NCI-H82 treated with DMSO at 0.1 percent for 48 hours (cell line): ENCODE data around the gene LBR.

ENCODE experiments used
- DNase-seq: peaks from one replicate; lab custom pipeline; 2025; ENCODE audit not compliant: unreplicated experiment; lab: John Stamatoyannopoulos, UW

Gene LBR

DNA sequence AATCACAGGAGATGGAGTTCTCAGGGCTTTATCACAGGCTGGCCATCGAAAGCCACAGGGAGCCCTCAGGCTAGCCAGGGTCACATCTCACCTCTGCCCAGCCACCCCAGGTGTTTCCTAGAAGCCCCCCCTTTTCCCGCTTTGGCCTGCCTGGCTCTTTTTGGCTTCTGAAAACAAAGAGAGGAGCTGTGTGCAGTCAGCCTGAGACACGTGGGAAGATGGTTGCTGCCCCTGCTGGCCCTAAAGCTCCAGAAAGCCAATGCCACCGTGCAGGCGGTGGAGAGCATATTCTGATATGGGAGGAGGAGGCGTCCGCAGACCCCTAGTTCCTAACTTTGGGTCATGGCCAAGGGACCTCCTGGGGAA is 18.7 kb upstream of the LBR start:
- no peak for DNase-seq

DNA sequence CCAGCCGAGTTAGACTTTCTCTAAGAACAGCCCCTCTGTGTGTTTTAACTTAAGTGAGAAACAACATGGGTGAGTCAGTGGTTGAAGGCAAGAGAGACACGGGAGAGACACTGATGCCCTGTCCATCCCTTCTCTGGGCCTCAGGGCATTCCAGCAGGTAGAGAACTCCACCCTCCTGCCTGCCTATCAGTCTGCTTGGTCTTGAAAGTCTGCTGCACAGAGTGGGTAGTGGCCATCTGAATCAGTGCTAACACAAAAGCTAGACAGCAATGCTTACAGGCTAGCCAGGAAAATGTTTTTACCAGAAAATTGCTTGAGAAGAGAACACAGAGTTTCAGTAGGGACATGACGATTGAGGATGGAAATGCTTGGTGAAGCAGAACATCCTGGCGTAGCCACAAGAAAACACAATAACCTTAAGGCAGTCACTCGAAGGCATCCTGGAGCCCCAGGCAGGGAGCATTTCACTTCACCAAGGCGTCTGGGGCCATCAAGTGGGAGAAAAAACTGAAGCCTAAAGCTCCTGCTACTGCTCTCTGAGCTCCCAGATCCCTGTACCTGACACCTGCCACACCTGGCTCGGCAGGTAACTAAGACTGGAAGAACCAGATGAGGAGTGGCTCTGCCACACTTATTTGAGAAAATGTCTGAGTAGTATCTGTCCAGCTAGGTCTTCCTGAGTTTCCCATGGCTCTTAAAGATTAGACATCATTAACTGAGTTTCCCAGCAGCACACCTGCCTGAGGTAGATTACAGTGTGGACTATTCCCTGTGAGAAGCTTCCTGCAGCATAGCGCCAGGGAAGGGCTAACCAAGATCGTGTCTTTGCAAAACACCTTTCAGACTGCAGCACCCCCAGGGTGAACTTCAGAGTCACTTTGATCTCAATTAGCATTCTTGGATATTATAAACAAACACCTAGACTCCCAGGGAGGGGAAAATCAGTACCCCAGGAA is 18.1 kb upstream of the LBR start:
- no peak for DNase-seq

DNA sequence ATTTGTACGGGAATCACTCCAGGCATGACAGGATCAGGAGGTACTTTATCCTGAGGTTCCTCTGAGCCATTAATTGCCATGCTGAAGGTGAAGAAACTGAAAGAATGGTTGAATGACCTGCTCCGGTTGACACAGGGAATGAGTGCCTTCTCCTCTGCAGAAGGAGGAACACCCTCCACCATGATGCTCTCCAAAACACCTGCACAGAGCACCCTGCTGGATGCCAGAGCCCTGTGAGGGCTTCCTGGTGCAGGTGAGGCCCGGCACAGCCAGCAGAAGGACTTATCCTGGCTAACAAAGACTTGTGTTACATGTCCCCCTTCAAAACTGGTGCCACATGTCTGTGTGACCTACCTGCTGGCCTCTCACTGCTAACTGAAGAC is 14.3 kb upstream of the LBR start:
- DNase-seq, result no peak

DNA sequence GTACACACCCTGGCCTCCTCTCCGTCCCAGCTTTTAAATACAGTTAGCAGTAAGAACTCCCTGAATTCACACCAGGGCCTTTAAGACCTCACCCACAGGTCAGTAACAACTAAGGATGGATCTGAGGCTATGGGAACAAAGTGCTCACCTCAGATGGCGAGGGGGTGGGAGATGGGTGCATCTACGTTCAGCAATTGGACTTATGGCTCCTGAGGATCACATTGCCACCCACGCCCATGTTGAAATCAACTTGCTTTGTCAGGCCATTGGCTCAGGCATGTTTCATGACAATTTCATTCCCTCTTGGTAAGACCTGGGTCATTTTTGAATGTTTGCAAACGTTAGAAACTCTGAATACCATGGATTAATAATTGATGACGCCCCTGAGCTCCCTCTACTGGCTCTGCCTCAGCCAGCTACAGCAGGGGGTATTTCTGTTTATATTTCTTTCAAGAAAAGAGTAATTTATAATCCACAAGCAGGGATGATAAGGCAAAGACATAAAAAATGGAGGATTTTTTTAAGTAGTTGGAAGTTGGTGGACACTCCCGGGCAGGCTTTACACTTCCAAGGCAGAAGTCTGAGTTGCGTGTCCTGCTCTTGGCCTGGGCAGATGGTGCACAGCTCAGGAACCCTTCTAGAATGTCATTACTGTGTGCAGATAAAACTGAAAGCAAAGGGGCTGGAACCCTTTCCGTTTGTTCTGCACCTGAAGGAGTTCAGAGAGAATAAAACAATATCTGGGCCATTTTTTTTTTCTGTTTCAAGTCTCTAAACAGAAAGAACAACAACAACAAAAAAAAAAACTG is 13.7 kb upstream of the LBR start:
- DNase-seq, result no peak

DNA sequence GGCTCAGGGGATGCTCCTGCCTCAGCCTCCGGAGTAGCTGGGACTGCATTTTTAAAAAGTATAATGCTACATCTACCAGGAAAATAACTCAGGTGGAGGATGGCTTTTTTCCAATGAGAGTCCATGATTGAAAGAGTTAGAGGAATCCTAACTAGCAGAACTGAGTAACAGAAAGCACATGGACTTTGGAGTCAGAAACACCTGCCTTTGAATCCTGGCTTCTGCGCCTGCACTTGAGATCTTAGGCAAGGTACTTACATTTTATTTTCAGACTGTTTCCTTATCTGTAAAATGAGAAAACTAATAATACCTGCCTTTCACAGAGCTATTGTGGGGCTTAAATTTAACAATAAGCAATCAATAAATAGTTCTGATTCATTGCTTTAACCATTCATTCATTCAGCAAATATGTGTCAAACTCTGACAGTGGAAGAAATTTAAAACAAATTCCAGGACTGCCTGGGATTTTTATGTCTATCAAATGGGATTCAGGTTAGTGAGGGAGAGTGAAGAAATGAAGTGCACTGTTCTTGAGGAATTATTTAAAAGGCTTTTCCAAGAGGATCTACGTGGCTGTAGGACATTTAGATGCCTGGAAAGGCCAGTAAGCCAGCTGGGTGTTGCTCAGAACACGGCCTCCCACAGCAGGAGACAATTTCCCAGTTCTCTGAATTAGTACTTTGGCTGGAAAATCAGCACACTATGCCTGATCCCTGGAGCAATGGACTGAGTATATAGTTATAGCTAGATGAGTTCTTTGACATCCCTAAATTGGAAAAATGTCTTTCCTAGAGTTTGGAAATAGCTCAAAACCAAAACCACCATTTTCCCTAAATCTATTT is 12.8 kb upstream of the LBR start:
- no peak for DNase-seq

DNA sequence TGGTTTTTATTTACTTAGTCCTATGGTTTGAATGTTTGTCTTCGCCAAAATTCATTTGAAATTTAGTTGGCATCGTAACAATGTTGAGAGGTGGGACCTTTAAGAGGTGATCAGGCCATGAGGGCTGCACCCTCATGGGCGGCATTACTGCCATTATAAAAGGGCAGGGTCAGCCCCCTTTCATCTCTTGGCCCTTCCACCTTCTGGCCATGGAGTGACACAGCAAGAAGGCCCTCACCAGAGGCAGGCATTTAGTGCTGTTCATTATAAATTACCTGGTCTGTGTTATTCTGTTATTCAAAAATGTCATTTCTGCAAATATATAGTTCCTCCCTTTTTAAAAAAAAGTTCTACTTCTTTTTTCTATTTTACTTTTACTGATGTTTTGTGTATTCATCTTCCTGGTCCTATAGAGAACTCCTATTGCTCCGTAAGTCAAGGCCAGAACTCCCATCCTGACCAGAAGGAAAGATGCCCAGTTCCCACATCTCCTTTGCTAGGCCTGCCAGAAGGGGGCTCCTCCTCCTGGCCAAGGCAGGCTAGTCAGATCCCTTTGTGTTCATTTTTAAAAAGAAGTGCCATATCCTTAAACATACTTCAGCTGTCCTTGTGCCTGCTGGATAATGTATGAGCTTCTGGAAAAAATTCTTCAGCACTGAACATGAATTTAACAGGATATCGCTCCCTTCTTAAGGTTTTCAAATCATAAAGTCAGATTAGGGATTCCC is 10.0 kb upstream of the LBR start:
- DNase-seq, result no peak

DNA sequence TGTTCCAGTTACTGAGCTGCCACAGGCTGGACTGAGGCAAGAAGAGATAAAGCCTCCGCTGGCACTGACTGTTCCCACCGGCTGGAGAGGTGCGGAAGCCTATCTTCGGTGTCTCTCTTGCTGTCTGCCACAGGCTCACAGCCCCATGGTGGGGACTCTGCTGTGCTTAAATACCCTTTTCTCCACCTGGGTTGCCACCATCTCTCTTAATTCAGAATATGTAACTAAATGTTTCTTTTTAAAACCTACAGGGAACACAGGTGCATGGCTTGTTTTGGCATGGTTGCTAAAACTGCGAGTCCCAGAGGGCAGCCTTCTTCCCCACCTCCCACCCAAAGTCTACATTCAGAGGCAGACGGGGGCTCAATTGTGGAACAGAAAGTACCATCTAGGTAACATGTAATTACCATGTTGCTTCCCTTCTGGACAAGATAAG is 8.1 kb upstream of the LBR start:
- DNase-seq, result no peak

DNA sequence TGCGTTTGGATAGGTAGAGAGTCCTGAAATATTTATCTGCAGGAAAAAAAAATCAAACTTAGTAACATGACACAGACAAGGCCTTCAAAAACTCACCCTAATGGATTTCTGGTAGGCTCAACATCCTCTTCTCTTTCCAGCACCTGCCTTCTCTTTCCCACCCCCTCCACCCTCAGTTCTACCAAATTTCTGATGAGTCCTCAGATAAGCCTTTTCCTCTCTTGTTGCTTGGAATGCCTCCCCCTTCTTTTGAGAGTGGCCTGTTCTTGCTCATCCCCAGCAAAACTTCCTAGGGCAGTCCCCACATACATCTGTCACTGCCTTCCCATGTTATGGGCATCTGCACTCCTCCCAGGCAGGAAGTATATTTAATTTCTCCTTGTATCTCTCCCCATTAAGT is 7.6 kb upstream of the LBR start:
- no peak for DNase-seq

DNA sequence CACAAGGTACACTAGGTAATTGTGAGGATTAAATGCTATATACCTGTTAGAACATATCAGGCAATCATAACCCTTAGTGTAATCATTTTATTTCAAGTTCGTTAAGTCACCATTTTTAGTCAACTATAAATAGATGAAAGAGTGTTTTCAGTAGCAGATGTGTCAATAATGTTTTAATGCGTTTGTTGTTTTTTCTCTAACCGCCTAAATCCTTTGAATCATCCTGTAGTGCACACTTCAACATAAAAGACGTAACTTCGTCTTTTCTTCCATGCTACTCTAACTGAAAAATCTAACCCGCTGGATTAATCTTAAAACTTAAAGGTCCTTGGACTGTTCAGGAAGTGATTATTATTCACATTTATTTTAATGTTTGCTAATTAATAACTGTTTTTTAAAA is 7.2 kb upstream of the LBR start:
- DNase-seq, result no peak

DNA sequence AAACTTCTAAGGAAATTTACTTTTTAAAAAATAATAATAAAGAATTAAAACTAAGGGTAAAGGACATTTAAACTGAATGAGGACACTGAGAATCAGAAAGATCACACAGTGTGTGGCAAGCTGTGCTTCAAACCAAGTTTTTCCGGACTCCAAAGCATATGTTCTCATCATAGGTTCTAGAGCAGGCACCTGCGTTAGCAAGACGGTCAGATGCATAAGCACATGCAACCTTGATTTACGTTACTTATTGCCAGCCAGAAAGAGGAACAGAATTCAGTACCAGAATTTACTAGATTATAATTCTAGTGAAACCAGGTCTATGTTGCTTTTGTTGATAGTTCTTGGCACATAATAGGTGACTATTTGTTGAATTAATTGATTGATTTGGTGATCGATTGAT is 6.2 kb upstream of the LBR start:
- DNase-seq, result no peak

DNA sequence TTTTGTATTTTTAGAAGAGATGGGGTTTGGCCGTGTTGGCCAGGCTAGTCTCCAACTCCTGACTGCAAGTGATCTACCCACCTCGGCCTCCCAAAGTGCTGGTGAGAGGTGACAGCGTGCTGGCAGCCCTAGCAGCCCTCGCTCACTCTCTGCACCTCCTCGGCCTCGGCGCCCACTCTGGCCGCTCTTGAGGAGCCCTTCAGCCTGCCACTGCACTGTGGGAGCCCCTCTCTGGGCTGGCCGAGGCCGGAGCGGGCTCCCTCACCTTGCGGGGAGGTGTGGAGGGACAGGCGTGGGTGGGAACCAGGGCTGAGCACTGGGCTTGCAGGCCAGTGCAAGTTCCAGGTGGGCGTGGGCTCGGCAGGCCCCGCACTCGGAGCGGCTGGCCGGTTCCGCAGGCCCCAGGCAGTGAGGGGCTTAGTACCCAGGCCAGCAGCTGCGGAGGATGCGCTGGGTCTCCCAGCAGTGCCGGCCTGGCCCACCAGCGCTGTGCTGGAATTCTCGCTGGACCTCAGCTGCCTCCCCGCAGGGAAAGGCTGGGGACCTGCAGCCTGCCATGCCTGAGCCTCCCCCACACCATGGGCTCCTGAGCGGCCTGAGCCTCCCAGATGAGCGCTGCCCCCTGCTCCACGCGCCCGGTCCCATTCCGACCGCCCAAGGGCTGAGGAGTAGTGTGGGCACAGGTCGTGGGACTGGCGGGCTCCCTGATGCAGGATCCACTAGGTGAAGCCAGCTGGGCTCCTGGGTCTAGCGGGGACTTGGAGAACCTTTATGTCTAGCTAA is 3.4 kb upstream of the LBR start:
- DNase-seq, result no peak

DNA sequence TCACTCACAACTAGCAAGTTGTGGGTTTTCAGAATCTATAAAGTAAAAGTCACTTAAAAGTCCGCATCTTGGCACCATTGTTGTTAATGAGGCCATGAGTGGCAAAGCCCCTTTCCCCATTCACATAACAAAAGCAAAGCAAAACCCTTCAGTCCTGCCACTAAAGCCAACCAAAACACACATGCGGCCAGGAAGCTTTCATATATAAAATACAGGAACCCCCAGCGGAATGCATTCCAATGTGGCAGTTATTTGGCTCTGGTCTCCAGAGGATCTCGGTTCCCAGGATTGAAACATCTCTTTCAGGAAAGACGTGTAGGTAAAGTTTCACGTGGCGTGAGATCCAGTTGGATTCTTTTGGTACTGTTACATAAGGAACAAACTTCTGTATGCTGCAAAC is 2.5 kb upstream of the LBR start:
- DNase-seq, result no peak

DNA sequence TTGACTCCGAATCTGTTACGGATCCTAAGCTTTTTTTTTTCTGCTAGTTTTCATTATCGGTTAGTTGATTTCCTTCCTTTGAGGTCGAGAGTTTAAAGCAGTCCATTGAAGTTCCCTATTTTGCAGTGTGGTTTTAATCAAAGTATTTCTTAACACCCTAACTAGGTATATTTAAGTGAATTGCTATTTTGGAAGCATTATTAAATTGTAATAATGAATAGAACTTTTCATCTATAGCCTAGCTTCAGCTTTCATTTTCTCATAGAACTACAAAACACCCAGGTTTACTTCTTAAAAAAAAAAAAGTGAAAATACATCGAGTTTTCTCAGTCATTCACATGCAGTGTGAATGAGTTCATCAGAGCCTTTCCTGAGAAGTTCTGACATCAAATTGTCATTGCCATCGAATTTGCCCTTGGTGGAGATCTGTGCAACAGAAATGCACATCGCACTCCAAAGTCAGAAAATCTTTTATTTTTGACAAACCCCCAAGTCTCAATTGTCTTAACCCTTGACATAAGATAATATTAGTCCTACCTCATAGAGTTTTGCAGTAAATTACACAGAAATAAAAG is 1.1 kb upstream of the LBR start:
- DNase-seq, result no peak

DNA sequence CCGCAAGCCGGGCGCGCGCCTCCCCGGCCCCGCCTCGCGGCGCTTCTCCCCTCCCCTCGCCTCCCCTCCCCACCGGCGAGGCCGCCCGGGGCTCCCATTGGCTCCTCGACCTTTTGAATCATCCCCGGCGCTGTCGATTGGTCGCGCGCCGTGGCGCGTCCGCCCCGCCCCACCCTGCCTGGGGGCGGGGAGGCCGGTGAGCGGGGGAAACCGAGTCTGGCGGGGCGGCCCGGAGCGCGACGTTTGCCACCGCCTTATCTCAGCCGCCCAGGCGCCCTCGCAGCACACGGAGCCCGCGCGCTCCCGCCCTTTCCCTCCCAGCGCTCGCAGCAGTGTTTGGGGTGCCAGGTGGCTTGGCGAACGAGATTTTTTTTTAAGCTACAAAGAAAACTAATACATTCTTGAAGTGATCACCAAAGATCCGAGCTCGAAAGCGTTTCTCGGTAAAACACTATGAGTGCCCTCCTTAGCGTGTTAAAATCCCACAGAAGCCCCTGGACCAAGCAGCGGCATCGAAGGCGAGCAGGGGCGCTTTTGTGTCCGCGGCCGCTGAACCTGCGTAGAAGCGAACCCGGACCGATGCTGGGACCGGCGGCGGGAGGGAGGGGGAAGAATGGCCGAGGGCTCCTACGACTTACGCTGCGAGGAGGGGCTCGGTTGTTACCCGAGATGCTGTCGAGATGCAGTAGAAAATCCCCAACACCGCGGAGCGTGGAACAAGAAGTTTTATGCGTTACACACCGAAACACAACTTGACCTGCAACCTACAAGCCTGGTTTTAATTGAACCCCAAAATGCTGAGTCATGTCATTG is 436 bp upstream of the LBR start:
- peak; percentile 89 for DNase-seq

DNA sequence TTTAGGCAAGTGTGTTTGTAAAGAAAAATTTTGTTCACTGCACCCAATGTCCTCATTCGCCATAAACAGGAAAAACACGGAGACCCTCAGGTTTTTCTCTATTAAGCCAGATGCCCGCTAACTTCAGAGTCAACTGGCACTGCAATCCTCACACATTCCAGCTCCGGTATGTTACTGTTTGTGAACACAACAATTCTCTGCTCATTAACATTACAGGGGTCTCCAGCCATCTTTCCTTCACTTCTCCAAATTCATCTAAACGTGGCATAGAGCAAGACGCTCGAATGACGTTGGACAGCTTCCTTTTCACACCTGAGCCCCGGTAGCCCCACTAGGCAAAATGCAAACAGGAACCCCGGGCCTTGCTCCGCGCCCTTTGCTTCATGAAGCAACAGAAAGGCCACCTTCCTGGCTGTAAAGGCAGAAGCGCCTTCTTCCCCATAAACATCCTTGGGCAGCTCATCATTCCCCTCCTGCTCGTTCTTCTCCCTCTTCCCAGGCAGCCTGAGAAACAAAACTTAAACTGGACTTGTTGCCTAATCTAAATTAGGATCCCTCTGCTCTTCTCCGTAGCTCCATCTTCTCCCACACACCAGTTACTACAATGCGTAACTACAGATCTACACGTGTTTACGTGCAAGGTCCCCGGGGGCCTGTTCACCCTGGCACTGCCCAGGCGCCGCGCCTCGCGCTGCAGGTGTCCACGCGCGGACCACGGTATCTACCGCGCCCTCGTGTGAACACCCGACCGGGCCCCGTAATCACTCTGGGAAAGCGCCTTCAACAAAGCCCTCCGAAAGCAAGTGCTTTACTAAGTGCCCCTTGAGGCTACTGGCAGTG is 1.2 kb downstream of the LBR start:
- peak; percentile 22 for DNase-seq

DNA sequence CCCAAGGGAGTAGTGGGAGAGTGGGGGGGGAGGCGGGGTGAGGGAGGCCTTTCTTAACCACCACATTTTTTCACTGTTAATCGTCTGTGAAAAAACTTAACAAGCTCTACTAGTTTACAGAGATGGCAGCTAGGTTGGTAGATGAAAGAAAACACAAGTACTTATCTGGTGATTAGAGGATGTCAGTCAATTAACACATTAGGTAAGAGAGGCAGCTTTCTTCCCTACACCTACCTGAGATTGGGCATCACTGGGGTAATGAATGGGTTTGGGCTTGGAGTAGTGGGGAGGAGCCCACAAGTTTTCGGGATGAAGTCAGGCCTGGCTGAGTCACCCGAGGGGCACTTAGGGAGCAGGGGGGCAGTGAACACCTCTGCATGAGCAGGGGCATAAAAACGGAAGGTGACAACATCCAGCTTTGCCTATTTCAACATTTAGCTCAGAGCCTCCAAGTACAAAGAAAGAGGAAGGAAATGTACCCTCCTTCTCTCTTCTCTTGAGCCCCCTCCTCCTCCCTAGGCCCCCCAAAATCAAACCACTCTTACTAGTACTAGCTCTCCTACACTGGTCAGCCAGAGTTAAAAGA is 2.5 kb downstream of the LBR start:
- peak; percentile 5 for DNase-seq

DNA sequence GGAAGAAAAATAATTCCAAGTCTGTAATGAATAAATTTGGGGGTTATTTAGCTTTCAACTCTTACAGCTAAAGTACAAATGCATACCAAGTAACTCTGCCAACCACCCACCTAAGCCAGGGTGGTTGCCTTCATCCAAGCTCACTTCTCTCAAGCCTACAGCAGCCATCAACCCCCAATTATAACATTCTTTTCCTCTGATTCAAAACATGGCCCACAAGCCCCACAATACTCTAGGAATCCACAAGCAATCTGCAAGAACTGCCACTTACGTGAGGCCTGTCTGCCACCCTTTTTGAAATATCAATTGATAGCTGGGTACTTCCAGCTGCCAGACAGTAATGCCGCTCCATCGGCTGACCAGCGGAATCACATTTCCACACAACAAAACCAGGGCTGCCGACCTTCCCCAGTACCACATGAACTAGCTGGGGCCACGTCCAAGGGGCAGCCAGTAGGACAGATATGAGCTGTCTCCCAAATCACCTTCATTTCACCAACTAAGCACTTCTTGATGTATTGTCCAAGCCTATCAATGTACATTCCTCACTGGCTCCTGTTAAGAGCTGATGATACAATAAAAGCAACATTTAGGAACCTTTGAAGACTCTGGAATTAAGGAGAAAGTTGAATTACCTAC is 3.2 kb downstream of the LBR start:
- DNase-seq, result no peak
